B cell (primary cell): ENCODE results near the gene PPP6R2. TPM values are rescaled to one million over a fixed set of nuclear protein-coding genes. Genes with fewer than 3 reads are reported as not detected.

Experiments
- ATAC-seq: fragments of 200-7000 bp; cut with Tn5 transposase; one replicate; pipeline ENCODE4 v1.10.0; 2021; ENCODE audit warnings: low read depth, mild to moderate bottlenecking, moderate number of reproducible peaks, moderate library complexity
- CTCF ChIA-PET: fragments of 350-600 bp; sonication (Branson Sonifier 250); formaldehyde crosslinking; loops from one replicate; lab custom pipeline; 2021; ENCODE audit warnings: antibody characterized with exemption, inconsistent platforms; lab: Charles Lee
- POLR2A ChIA-PET: fragments of 350-600 bp; sonication (Branson Sonifier 250); formaldehyde crosslinking; loops from one replicate; lab custom pipeline; 2021; ENCODE audit warnings: antibody characterized with exemption; lab: Charles Lee
- DNase-seq: peaks from one replicate; pipeline ENCODE4 v3.0.0; 2013
- H2AFZ ChIP-seq: 2 replicates; pipeline ENCODE4 v1.6.1; 2012; ENCODE audit warnings: mild to moderate bottlenecking, low read depth, low read length; ENCODE audit not compliant: insufficient read depth, poor library complexity, severe bottlenecking
- H3K27ac ChIP-seq, 2 donors: 1 replicate in 1 of 2; 2 replicates in 1 of 2; pipeline ENCODE4 v1.5.1; 2012 to 2013; ENCODE audit warnings: low read length in 2 of 2, mild to moderate bottlenecking in 2 of 2, moderate library complexity in 1 of 2
- H3K27me3 ChIP-seq, 4 experiments: fragments of 200-600 bp in 1 of 4; sonication (generic) in 1 of 4; replicated peaks in 1 of 4; 1 replicate in 2 of 4; 2 replicates in 2 of 4; pipeline versions ENCODE4 v1.6.1 to v1.7.0; 2013 to 2016; ENCODE audit warnings: low read length in 3 of 4, mild to moderate bottlenecking in 2 of 4, mixed read lengths in 1 of 4, moderate library complexity in 1 of 4; ENCODE audit not compliant: insufficient read depth in 4 of 4, control insufficient read depth in 3 of 4; ENCODE audit errors: control extremely low read depth in 1 of 4
- H3K36me3 ChIP-seq, 2 experiments: replicated peaks in 1 of 2; 1 replicate in 1 of 2; 2 replicates in 1 of 2; pipeline versions ENCODE4 v1.6.1 to v1.7.1; 2013; ENCODE audit warnings: low read length in 1 of 2; ENCODE audit not compliant: insufficient read depth in 2 of 2, control insufficient read depth in 1 of 2; ENCODE audit errors: control extremely low read depth in 1 of 2, extremely low read depth in 1 of 2
- H3K4me1 ChIP-seq, 2 donors: fragments of 200-600 bp in 1 of 2; sonication (generic) in 1 of 2; 1 replicate in 1 of 2; 2 replicates in 1 of 2; pipeline versions ENCODE4 v1.5.1 to v1.6.1; 2013 to 2017; ENCODE audit warnings: low read length in 2 of 2; ENCODE audit not compliant: control insufficient read depth in 2 of 2, insufficient read depth in 2 of 2
- H3K4me2 ChIP-seq: replicated peaks from 2 replicates; pipeline ENCODE3; 2012; ENCODE audit warnings: mild to moderate bottlenecking, low read depth, low read length; ENCODE audit not compliant: poor library complexity, severe bottlenecking
- H3K4me3 ChIP-seq, 5 experiments: fragments of 200-600 bp in 1 of 5; sonication (generic) in 1 of 5; 1 replicate in 3 of 5; 2 replicates in 2 of 5; pipeline versions ENCODE4 v1.5.1 to v1.7.0; 2011 to 2016; ENCODE audit warnings: low read length in 4 of 5, mild to moderate bottlenecking in 4 of 5, low read depth in 2 of 5, control low read depth in 1 of 5, moderate library complexity in 1 of 5; ENCODE audit not compliant: insufficient read depth in 1 of 5; ENCODE audit errors: control extremely low read depth in 1 of 5, extremely low read depth in 1 of 5
- H3K79me2 ChIP-seq: fragments of 200-600 bp; sonication (generic); one replicate; pipeline ENCODE4 v1.6.0; 2016; ENCODE audit warnings: low read length; ENCODE audit not compliant: control insufficient read depth, insufficient read depth
- H3K9ac ChIP-seq: fragments of 200-600 bp; sonication (generic); 2 replicates; pipeline ENCODE4 v1.6.1; 2017; ENCODE audit warnings: mild to moderate bottlenecking, low read length, moderate library complexity
- H3K9me3 ChIP-seq, 3 donors: one replicate each; pipeline versions ENCODE4 v1.6.1 to v1.7.1; 2013; ENCODE audit warnings: low read length in 2 of 3; ENCODE audit not compliant: control insufficient read depth in 2 of 3, insufficient read depth in 1 of 3; ENCODE audit errors: control extremely low read depth in 1 of 3
- H4K20me1 ChIP-seq: 2 replicates; pipeline ENCODE4 v1.6.0; 2012; ENCODE audit warnings: mild to moderate bottlenecking, low read length; ENCODE audit not compliant: insufficient read depth, control insufficient read depth, poor library complexity, severe bottlenecking
- H3K27ac Mint-ChIP-seq: one replicate; pipeline ENCODE4 v1.8.0; 2021; ENCODE audit warnings: mixed read lengths
- H3K27me3 Mint-ChIP-seq: one replicate; pipeline ENCODE4 v1.8.0; 2021; ENCODE audit warnings: mixed read lengths
- H3K4me1 Mint-ChIP-seq: one replicate; pipeline ENCODE4 v1.8.0; 2021; ENCODE audit warnings: mixed read lengths
- H3K4me3 Mint-ChIP-seq: one replicate; pipeline ENCODE4 v1.8.0; 2021; ENCODE audit warnings: mixed read lengths
- H3K9me3 Mint-ChIP-seq: one replicate; pipeline ENCODE4 v1.8.0; 2022; ENCODE audit warnings: mixed read lengths; ENCODE audit not compliant: insufficient read depth
- EZH2 ChIP-seq: IDR thresholded peaks from 2 replicates; pipeline ENCODE4 v1.6.1; 2012; ENCODE audit warnings: borderline replicate concordance, low read depth, mild to moderate bottlenecking, moderate library complexity, low read length; ENCODE audit not compliant: insufficient read depth, poor library complexity, severe bottlenecking
- WGBS: methylation state at CpG from one replicate; pipeline ENCODE4 v1.1.5; 2013; ENCODE audit warnings: missing lambda C conversion rate; ENCODE audit not compliant: insufficient coverage; 5-methylcytosine and 5-hydroxymethylcytosine counted together
- intact Hi-C: fragments of 100-400 bp; cut with micrococcal nuclease; formaldehyde crosslinking; loops from one replicate; pipeline ENCODE4 v1.10.0; 2022
- polyA plus RNA-seq: library from polyadenylated mRNA; depleted of rRNA; stranded (reverse); fragments of >200 nt; gene quantifications from 2 replicates; pipeline ENCODE4 v1.2.3, GENCODE V29; 2012
- total RNA-seq, 2 donors: library from RNA; stranded (reverse); fragments of 120-200 nt in 1 of 2; gene quantifications; 1 replicate in 1 of 2; 2 replicates in 1 of 2; pipeline versions ENCODE4 v1.2.3 to v1.2.4, GENCODE V29; 2013 to 2022
- TF ChIP-seq, protein P1 (sequence below): fragments of 200-600 bp; IDR thresholded peaks from one replicate; pipeline ENCODE4 v1.8.0; 2022; ENCODE audit warnings: antibody characterized with exemption, mild to moderate bottlenecking

The PPP6R2 gene
- total and polyA plus RNA-seq, 2 donors (not counting 1 experiment from before 2014, with no cell fraction given) = 91.4 to 98.7 TPM

DNA sequence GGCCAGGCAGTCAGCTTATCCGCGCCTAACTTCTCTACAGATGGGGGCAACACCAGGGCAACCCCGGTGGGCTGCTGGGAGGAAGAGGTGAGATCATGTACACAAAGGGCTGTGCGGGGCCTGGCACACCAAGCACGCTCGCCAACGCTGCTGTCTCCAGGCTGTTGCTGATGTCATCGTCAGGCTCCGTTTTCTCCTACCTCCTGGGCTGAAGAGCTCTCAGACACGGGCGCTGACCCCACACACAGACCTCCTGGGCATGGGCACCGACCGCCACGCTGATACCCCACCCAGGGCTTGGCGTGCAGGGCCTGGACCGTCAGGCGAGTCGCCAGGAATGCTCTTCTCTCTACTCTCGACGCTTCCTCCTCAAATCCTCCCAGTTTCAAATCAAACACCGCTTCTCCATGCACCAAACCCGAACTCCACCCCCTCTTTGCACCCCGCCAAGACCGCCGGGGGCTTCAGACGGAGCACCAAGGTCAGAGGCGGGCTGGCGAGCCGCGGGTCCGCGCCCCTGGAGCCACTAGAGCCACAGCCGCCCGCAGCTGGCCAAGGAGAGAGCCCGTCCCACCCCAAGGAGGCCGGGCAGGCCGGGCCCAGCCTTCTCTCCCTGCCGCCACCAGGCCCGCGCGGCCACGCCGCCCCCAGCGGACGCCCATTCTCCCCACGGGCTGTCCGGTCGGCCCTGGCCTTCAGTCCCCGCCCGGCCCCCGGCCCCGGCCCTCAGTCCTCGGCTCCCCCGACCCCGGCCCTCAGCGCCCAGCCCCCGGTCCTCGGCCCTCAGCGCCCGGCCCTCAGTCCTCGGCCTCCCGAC is 130.9 kb downstream of the PPP6R2 start:
- H3K4me1 Mint-ChIP-seq = peaks cover 56% of the 10 kb centered on the region
- Histone ChIP-seq H3K4me2 (peak overlapping the region; percentile 99), H3K4me1 (peaks cover 51 to 59% of the 10 kb centered on the region in 2 donors), H3K9me3 (no peaks in the 10 kb centered on the region), H2AFZ (peak overlapping the region; percentile 95), H3K27me3 (no peaks in the 10 kb centered on the region), H3K9ac (peak overlapping the region; percentile 87), H3K4me3 (peak overlapping the region; percentile 51 to 81 (median 68)), H3K36me3 (peaks cover 0 to 5% of the 10 kb centered on the region in 2 experiments), H3K79me2 (peaks cover 57% of the 10 kb centered on the region), H3K27ac (peak overlapping the region; percentile 12 to 90), H4K20me1 (peaks cover 49% of the 10 kb centered on the region)
- peak overlapping the region; percentile 92 for H3K27ac Mint-ChIP-seq
- H3K4me3 Mint-ChIP-seq = peak overlapping the region; percentile 89
- intact Hi-C loops = loop anchor here (5.0 to 10.0 kb wide), 2 partner anchors 53 to 539 kb away; partner anchors contain the start of gene SCO2
- no peak for DNase-seq
- ATAC-seq = no peak
- TF ChIP-seq, protein P1, sequence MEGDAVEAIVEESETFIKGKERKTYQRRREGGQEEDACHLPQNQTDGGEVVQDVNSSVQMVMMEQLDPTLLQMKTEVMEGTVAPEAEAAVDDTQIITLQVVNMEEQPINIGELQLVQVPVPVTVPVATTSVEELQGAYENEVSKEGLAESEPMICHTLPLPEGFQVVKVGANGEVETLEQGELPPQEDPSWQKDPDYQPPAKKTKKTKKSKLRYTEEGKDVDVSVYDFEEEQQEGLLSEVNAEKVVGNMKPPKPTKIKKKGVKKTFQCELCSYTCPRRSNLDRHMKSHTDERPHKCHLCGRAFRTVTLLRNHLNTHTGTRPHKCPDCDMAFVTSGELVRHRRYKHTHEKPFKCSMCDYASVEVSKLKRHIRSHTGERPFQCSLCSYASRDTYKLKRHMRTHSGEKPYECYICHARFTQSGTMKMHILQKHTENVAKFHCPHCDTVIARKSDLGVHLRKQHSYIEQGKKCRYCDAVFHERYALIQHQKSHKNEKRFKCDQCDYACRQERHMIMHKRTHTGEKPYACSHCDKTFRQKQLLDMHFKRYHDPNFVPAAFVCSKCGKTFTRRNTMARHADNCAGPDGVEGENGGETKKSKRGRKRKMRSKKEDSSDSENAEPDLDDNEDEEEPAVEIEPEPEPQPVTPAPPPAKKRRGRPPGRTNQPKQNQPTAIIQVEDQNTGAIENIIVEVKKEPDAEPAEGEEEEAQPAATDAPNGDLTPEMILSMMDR = no peak
- no peak for TF ChIP-seq EZH2
- ChIA-PET CTCF (interaction anchor here (0.5 to 2.2 kb wide), 8 partner anchors 11 to 233 kb away, joined by 3 to 16 read pairs (median 4); partner anchors contain the start of genes ARSA and SCO2), POLR2A (interaction anchor here (1.3 kb wide), 1 partner anchor 51 kb away, joined by 5 read pairs; the partner anchor contains the start of gene SCO2)
- H3K27me3 Mint-ChIP-seq = no peaks in the 10 kb centered on the region
- no peaks in the 10 kb centered on the region for H3K9me3 Mint-ChIP-seq
- 9% methylated on average over 62 of the region's 62 CpGs for WGBS
